Measurements from ENCODE around the gene ABL2. TPM values are rescaled to one million over a fixed set of nuclear protein-coding genes. Genes with fewer than 3 reads are reported as not detected.

Gene ABL2
- total RNA-seq, 8 experiments from 2014 or later = 12.3 to 26.6 (median 18.1) TPM

GRCh38 chr1:179164494-179164893 is 65.0 kb downstream of the ABL2 start:
- ATAC-seq (replicated peaks in 6 of 8) = peak in 3 of 8 experiments; percentile 28 to 77 (median 75)
- H3K4me3 ChIP-seq = no peak overlapping the region
- no peak overlapping the region for H3K27ac ChIP-seq
- WGBS, 10 experiments = 86 to 100% (median 89%) methylated on average over 1 of the region's 1 CpG; no CpG with 5 or more reads in 6 of the 10 experiments
- in situ Hi-C loops (cut with MboI; ENCODE audit: low pct_unique_long_range_greater_than_20kb in 2 of 9, low sequenced_read_pairs in 9 of 9, unreplicated experiment in 9 of 9) = no loop called here
- peaks cover 0 to 3% of the 10 kb centered on the region in 2 donors for H3K4me1 ChIP-seq (replicated peaks in 1 of 2)

- no peaks in the 10 kb centered on the region for H3K4me1 ChIP-seq (replicated peaks in 1 of 2)
- no peak overlapping the region for H3K27ac ChIP-seq
- WGBS, 10 experiments = 96 to 100% (median 100%) methylated on average over 1 to 6 of the region's 6 CpGs; no CpG with 5 or more reads in 1 of the 10 experiments
- in situ Hi-C loops (cut with MboI; ENCODE audit: low pct_unique_long_range_greater_than_20kb in 2 of 9, low sequenced_read_pairs in 9 of 9, unreplicated experiment in 9 of 9) = no loop called here
- ATAC-seq (replicated peaks in 6 of 8) = no peak
- H3K4me3 ChIP-seq = no peak overlapping the region
These were observed 72.8 kb downstream of the ABL2 start for GRCh38 chr1:179156708-179157107.

- 88 to 100% (median 100%) methylated on average over 1 of the region's 1 CpG; no CpG with 5 or more reads in 4 of the 10 experiments for WGBS, 10 experiments
- Histone ChIP-seq H3K27ac (no peak overlapping the region), H3K4me3 (no peak overlapping the region), H3K4me1 (replicated peaks in 1 of 2) (no peaks in the 10 kb centered on the region)
- in situ Hi-C loops (cut with MboI; ENCODE audit: low pct_unique_long_range_greater_than_20kb in 2 of 9, low sequenced_read_pairs in 9 of 9, unreplicated experiment in 9 of 9) = no loop called here
- ATAC-seq (replicated peaks in 6 of 8) = no peak
These were observed 73.5 kb downstream of the ABL2 start for GRCh38 chr1:179156026-179156425.

GRCh38 chr1:179155615-179156014 is 73.9 kb downstream of the ABL2 start:
- ATAC-seq (replicated peaks in 6 of 8) = no peak
- no peak overlapping the region for H3K27ac ChIP-seq
- no peak overlapping the region for H3K4me3 ChIP-seq
- H3K4me1 ChIP-seq (replicated peaks in 1 of 2) = no peaks in the 10 kb centered on the region
- WGBS, 10 experiments = 100% methylated on average over 1 to 3 of the region's 3 CpGs; no CpG with 5 or more reads in 6 of the 10 experiments
- in situ Hi-C loops (cut with MboI; ENCODE audit: low pct_unique_long_range_greater_than_20kb in 2 of 9, low sequenced_read_pairs in 9 of 9, unreplicated experiment in 9 of 9) = no loop called here

GRCh38 chr1:179154437-179154836 is 75.0 kb downstream of the ABL2 start:
- Histone ChIP-seq H3K4me1 (replicated peaks in 1 of 2) (no peaks in the 10 kb centered on the region), H3K4me3 (no peak overlapping the region), H3K27ac (no peak overlapping the region)
- in situ Hi-C loops (cut with MboI; ENCODE audit: low pct_unique_long_range_greater_than_20kb in 2 of 9, low sequenced_read_pairs in 9 of 9, unreplicated experiment in 9 of 9) = no loop called here
- ATAC-seq (replicated peaks in 6 of 8) = no peak
- 65 to 100% (median 100%) methylated on average over 2 to 4 of the region's 4 CpGs; no CpG with 5 or more reads in 3 of the 10 experiments for WGBS, 10 experiments

GRCh38 chr1:179153217-179153616 is 76.3 kb downstream of the ABL2 start:
- no peak overlapping the region for H3K27ac ChIP-seq
- in situ Hi-C loops (cut with MboI; ENCODE audit: low pct_unique_long_range_greater_than_20kb in 2 of 9, low sequenced_read_pairs in 9 of 9, unreplicated experiment in 9 of 9) = no loop called here
- no peak for ATAC-seq (replicated peaks in 6 of 8)
- H3K4me1 ChIP-seq (replicated peaks in 1 of 2) = no peaks in the 10 kb centered on the region
- WGBS, 10 experiments = 57 to 100% (median 95%) methylated on average over 1 to 6 of the region's 6 CpGs
- H3K4me3 ChIP-seq = no peak overlapping the region

- H3K27ac ChIP-seq = no peak overlapping the region
- no peaks in the 10 kb centered on the region for H3K4me1 ChIP-seq (replicated peaks in 1 of 2)
- no peak overlapping the region for H3K4me3 ChIP-seq
- in situ Hi-C loops (cut with MboI; ENCODE audit: low pct_unique_long_range_greater_than_20kb in 2 of 9, low sequenced_read_pairs in 9 of 9, unreplicated experiment in 9 of 9) = no loop called here
- 67 to 100% (median 100%) methylated on average over 1 to 2 of the region's 2 CpGs; no CpG with 5 or more reads in 3 of the 10 experiments for WGBS, 10 experiments
- ATAC-seq (replicated peaks in 6 of 8) = no peak
These were observed 77.4 kb downstream of the ABL2 start for GRCh38 chr1:179151908-179152682.

GRCh38 chr1:179146911-179147310 is 82.6 kb downstream of the ABL2 start:
- Histone ChIP-seq H3K4me3 (no peak overlapping the region), H3K27ac (no peak overlapping the region), H3K4me1 (replicated peaks in 1 of 2) (peaks cover 0 to 2% of the 10 kb centered on the region in 2 donors)
- in situ Hi-C loops (cut with MboI; ENCODE audit: low pct_unique_long_range_greater_than_20kb in 2 of 9, low sequenced_read_pairs in 9 of 9, unreplicated experiment in 9 of 9) = no loop called here
- WGBS, 10 experiments = 63 to 100% (median 86%) methylated on average over 1 of the region's 1 CpG; no CpG with 5 or more reads in 1 of the 10 experiments
- no peak for ATAC-seq (replicated peaks in 6 of 8)

GRCh38 chr1:179146476-179146875 is 83.0 kb downstream of the ABL2 start:
- peaks cover 0 to 6% of the 10 kb centered on the region in 2 donors for H3K4me1 ChIP-seq (replicated peaks in 1 of 2)
- in situ Hi-C loops (cut with MboI; ENCODE audit: low pct_unique_long_range_greater_than_20kb in 2 of 9, low sequenced_read_pairs in 9 of 9, unreplicated experiment in 9 of 9) = no loop called here
- H3K4me3 ChIP-seq = no peak overlapping the region
- H3K27ac ChIP-seq = no peak overlapping the region
- WGBS, 10 experiments = 60 to 100% (median 98%) methylated on average over 3 to 5 of the region's 5 CpGs; no CpG with 5 or more reads in 2 of the 10 experiments
- ATAC-seq (replicated peaks in 6 of 8) = no peak

GRCh38 chr1:179145521-179145920 is 84.0 kb downstream of the ABL2 start:
- H3K27ac ChIP-seq = no peak overlapping the region
- peaks cover 0 to 8% of the 10 kb centered on the region in 2 donors for H3K4me1 ChIP-seq (replicated peaks in 1 of 2)
- in situ Hi-C loops (cut with MboI; ENCODE audit: low pct_unique_long_range_greater_than_20kb in 2 of 9, low sequenced_read_pairs in 9 of 9, unreplicated experiment in 9 of 9) = no loop called here
- 91 to 100% (median 98%) methylated on average over 2 to 3 of the region's 3 CpGs; no CpG with 5 or more reads in 2 of the 10 experiments for WGBS, 10 experiments
- H3K4me3 ChIP-seq = no peak overlapping the region
- ATAC-seq (replicated peaks in 6 of 8) = no peak

GRCh38 chr1:179144626-179145025 is 84.9 kb downstream of the ABL2 start:
- peaks cover 0 to 8% of the 10 kb centered on the region in 2 donors for H3K4me1 ChIP-seq (replicated peaks in 1 of 2)
- 14 to 100% (median 96%) methylated on average over 1 of the region's 1 CpG; no CpG with 5 or more reads in 1 of the 10 experiments for WGBS, 10 experiments
- no peak overlapping the region for H3K4me3 ChIP-seq
- H3K27ac ChIP-seq = no peak overlapping the region
- in situ Hi-C loops (cut with MboI; ENCODE audit: low pct_unique_long_range_greater_than_20kb in 2 of 9, low sequenced_read_pairs in 9 of 9, unreplicated experiment in 9 of 9) = no loop called here
- no peak for ATAC-seq (replicated peaks in 6 of 8)

GRCh38 chr1:179143322-179143721 is 86.2 kb downstream of the ABL2 start:
- H3K27ac ChIP-seq = no peak overlapping the region
- in situ Hi-C loops (cut with MboI; ENCODE audit: low pct_unique_long_range_greater_than_20kb in 2 of 9, low sequenced_read_pairs in 9 of 9, unreplicated experiment in 9 of 9) = no loop called here
- ATAC-seq (replicated peaks in 6 of 8) = peak in 2 of 8 experiments; percentile 66 to 73
- H3K4me3 ChIP-seq = no peak overlapping the region
- H3K4me1 ChIP-seq (replicated peaks in 1 of 2) = peaks cover 0 to 8% of the 10 kb centered on the region in 2 donors
- WGBS, 10 experiments = 6 to 98% (median 81%) methylated on average over 1 to 3 of the region's 3 CpGs

GRCh38 chr1:179142889-179143299 is 86.6 kb downstream of the ABL2 start:
- Histone ChIP-seq H3K27ac (no peak overlapping the region), H3K4me3 (no peak overlapping the region), H3K4me1 (replicated peaks in 1 of 2) (peaks cover 0 to 8% of the 10 kb centered on the region in 2 donors)
- ATAC-seq (replicated peaks in 6 of 8) = peak in 5 of 8 experiments; percentile 19 to 91 (median 63)
- 0 to 100% (median 62%) methylated on average over 1 to 2 of the region's 2 CpGs; no CpG with 5 or more reads in 2 of the 10 experiments for WGBS, 10 experiments
- in situ Hi-C loops (cut with MboI; ENCODE audit: low pct_unique_long_range_greater_than_20kb in 2 of 9, low sequenced_read_pairs in 9 of 9, unreplicated experiment in 9 of 9) = no loop called here
